ENCODE measurements around the gene SMLR1.

- no peak for TF ChIP-seq NFRKB (IDR thresholded peaks at IDR 0.05; ENCODE audit: low read depth)
- TF ChIP-seq POLR2A (conservative IDR thresholded peaks at IDR 0.05) = no peak
- TF ChIP-seq POLR2G (IDR thresholded peaks at IDR 0.05; ENCODE audit: low read depth, low read length) = no peak
- no peak for TF ChIP-seq PTBP1 (IDR thresholded peaks at IDR 0.05; ENCODE audit: low read depth, low read length)
- no peak for TF ChIP-seq MTA2 (IDR thresholded peaks at IDR 0.05; ENCODE audit: low read depth)
These were observed 35.2 kb downstream of the SMLR1 start for GRCh38 chr6:130862370-130862769.

All from K562 (cell line).